GM21619 (cell line): ENCODE data around the gene NFKB1.

Experiments
- ATAC-seq: cut with Tn5 transposase; IDR thresholded peaks from one replicate; pipeline ENCODE4 v1.9.1; 2021; ENCODE audit not compliant: unreplicated experiment

Gene NFKB1

GRCh38 chr4:102497986-102498385 lies 3.2 kb upstream of the NFKB1 start:
- ATAC-seq: no peak

GRCh38 chr4:102500352-102500695 lies 835 bp upstream of the NFKB1 start:
- ATAC-seq: peak; percentile 16

- ATAC-seq: peak; percentile 32
These were observed 213 bp downstream of the NFKB1 start for GRCh38 chr4:102501447-102501696.

GRCh38 chr4:102502543-102502818 lies 1.3 kb downstream of the NFKB1 start:
- no peak for ATAC-seq

- ATAC-seq: no peak
These were observed 2.2 kb downstream of the NFKB1 start for GRCh38 chr4:102503301-102503746.

- ATAC-seq: no peak
These were observed 3.0 kb downstream of the NFKB1 start for GRCh38 chr4:102503831-102504786.

- no peak for ATAC-seq
These were observed 3.8 kb downstream of the NFKB1 start for GRCh38 chr4:102504941-102505340.

GRCh38 chr4:102505708-102506107 lies 4.5 kb downstream of the NFKB1 start:
- ATAC-seq: no peak

- ATAC-seq: no peak
These were observed 5.4 kb downstream of the NFKB1 start for GRCh38 chr4:102506523-102506922.

- ATAC-seq: no peak
These were observed 10.9 kb downstream of the NFKB1 start for GRCh38 chr4:102511830-102512605.

GRCh38 chr4:102514298-102514964 lies 13.3 kb downstream of the NFKB1 start:
- ATAC-seq: no peak

GRCh38 chr4:102517753-102518152 lies 16.6 kb downstream of the NFKB1 start:
- no peak for ATAC-seq

- ATAC-seq: no peak
These were observed 17.6 kb downstream of the NFKB1 start for GRCh38 chr4:102518703-102519131.

- no peak for ATAC-seq
These were observed 18.8 kb downstream of the NFKB1 start for GRCh38 chr4:102519925-102520324.

- ATAC-seq: no peak
These were observed 20.4 kb downstream of the NFKB1 start for GRCh38 chr4:102521570-102521969.

GRCh38 chr4:102522031-102522440 lies 20.9 kb downstream of the NFKB1 start:
- no peak for ATAC-seq

- no peak for ATAC-seq
These were observed 23.5 kb downstream of the NFKB1 start for GRCh38 chr4:102524691-102525090.

- no peak for ATAC-seq
These were observed 23.9 kb downstream of the NFKB1 start for GRCh38 chr4:102525097-102525496.

- ATAC-seq: no peak
These were observed 24.3 kb downstream of the NFKB1 start for GRCh38 chr4:102525504-102525903.

- no peak for ATAC-seq
These were observed 25.4 kb downstream of the NFKB1 start for GRCh38 chr4:102526532-102526931.

- ATAC-seq: no peak
These were observed 26.6 kb downstream of the NFKB1 start for GRCh38 chr4:102527695-102528283.

GRCh38 chr4:102529977-102530376 lies 28.8 kb downstream of the NFKB1 start:
- ATAC-seq: no peak
